ENCODE measurements around the gene TTC28.

DNA sequence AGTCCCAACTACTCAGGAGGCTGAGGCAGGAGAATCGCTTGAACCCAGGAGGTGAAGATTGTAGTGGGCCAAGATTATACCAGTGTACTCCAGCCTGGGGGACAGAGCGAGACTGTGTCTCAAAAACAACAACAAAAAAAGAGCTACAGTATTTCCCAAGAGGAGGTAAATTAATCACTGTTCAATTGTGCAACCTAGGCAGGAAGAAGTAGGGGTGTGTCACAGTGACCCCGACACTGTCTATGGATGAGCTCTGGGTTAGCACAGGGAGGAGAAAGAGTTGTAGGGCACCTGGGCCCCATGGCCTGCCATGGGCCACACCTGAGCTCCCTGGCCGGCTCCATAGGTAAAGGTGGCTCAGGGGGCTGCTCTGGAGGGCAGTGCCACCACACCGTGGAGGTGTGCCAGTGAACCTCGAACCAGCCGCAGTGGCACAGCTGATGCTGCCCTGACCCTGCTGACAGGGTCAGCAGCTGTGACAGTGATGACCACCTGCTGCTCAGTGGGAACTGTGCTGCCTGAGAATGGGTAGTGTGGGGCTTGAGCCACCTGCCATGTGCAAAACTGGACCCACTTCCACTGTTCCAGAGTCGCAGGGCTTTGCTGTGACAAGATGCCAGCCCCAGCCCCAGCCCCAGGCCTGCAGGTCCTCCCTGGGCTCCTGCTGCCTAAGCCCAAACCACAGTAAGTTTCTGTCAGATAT is 676.6 kb downstream of the TTC28 start:
- TF ChIP-seq, protein P1, sequence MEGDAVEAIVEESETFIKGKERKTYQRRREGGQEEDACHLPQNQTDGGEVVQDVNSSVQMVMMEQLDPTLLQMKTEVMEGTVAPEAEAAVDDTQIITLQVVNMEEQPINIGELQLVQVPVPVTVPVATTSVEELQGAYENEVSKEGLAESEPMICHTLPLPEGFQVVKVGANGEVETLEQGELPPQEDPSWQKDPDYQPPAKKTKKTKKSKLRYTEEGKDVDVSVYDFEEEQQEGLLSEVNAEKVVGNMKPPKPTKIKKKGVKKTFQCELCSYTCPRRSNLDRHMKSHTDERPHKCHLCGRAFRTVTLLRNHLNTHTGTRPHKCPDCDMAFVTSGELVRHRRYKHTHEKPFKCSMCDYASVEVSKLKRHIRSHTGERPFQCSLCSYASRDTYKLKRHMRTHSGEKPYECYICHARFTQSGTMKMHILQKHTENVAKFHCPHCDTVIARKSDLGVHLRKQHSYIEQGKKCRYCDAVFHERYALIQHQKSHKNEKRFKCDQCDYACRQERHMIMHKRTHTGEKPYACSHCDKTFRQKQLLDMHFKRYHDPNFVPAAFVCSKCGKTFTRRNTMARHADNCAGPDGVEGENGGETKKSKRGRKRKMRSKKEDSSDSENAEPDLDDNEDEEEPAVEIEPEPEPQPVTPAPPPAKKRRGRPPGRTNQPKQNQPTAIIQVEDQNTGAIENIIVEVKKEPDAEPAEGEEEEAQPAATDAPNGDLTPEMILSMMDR (IDR thresholded peaks at IDR 0.05), result no peak
- no peak for TF ChIP-seq POLR2A (IDR thresholded peaks at IDR 0.05)

Measured in sigmoid colon (tissue), 3 donors.